Transverse colon (tissue), 4 donors: Measurements from ENCODE around the gene KRTAP9-9.
"Not testable (repeated sequence)": the region's sequence is repeated elsewhere in the genome, so short reads cannot be mapped to it uniquely, and the experiment has no call there.

ENCODE experiments used
- EP300 ChIP-seq: sonication (generic); formaldehyde crosslinking; IDR thresholded peaks from one replicate; pipeline ENCODE4 v1.6.1; 2017; ENCODE audit warnings: antibody characterized with exemption, low read depth
- POLR2AphosphoS5 ChIP-seq, 3 donors: sonication (generic); formaldehyde crosslinking; IDR thresholded peaks; one replicate each; pipeline ENCODE4 v1.6.1; 2016; ENCODE audit warnings: antibody characterized with exemption in 3 of 3
- TF ChIP-seq, protein P1 (sequence below), 5 experiments: fragments of 200-600 bp in 3 of 5; fragments of 450-650 bp in 2 of 5; sonication (generic) in 3 of 5; IDR thresholded peaks; 1 replicate in 2 of 5; 2 replicates in 3 of 5; pipeline ENCODE4 v1.5.1; 2016 to 2017; ENCODE audit warnings: antibody characterized with exemption in 5 of 5, inconsistent platforms in 3 of 5, mild to moderate bottlenecking in 2 of 5, moderate library complexity in 1 of 5

DNA sequence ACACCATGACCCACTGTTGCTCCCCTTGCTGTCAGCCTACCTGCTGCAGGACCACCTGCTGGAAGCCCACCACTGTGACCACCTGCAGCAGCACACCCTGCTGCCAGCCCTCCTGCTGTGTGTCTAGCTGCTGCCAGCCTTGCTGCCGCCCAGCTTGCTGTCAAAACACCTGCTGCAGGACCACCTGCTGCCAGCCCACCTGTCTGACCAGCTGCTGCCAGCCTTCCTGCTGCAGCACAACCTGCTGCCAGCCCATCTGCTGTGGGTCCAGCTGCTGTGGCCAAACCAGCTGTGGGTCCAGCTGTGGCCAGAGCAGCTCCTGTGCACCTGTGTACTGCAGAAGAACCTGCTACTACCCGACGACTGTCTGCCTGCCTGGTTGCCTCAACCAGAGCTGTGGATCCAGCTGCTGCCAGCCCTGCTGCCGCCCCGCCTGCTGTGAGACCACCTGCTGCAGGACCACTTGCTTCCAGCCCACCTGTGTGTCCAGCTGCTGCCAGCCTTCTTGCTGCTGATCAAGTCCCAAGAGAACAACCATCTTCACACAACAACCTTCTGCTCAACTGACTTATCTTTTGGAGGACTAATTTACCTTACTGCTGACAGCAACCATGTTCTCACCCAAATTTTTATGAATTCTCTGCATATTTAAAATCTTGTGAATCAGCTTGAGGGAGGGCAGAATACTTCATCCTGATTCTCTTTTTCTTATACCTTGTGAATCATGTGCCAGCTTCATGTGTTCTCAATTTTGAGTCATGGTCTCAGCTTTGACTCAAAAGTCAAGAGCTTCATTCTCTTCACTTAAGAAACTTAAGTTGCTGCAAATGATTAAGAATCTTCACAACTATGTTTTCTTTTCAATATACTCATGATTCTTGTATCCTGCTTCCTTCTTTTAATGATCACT lies at the start of gene KRTAP9-9:
- TF ChIP-seq, protein P1, sequence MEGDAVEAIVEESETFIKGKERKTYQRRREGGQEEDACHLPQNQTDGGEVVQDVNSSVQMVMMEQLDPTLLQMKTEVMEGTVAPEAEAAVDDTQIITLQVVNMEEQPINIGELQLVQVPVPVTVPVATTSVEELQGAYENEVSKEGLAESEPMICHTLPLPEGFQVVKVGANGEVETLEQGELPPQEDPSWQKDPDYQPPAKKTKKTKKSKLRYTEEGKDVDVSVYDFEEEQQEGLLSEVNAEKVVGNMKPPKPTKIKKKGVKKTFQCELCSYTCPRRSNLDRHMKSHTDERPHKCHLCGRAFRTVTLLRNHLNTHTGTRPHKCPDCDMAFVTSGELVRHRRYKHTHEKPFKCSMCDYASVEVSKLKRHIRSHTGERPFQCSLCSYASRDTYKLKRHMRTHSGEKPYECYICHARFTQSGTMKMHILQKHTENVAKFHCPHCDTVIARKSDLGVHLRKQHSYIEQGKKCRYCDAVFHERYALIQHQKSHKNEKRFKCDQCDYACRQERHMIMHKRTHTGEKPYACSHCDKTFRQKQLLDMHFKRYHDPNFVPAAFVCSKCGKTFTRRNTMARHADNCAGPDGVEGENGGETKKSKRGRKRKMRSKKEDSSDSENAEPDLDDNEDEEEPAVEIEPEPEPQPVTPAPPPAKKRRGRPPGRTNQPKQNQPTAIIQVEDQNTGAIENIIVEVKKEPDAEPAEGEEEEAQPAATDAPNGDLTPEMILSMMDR (IDR thresholded peaks at IDR 0.05) = not testable (repeated sequence)
- not testable (repeated sequence) for TF ChIP-seq POLR2AphosphoS5 (IDR thresholded peaks at IDR 0.05); EP300
